Measurements from ENCODE around the gene LZTS2. TPM values are rescaled to one million over a fixed set of nuclear protein-coding genes. Genes with fewer than 3 reads are reported as not detected.

Gene LZTS2
- total and polyA plus RNA-seq, 2 of the 8 experiments (the other 6 are each of a cell fraction or from before 2014, with no cell fraction given) = 75.7 to 99.5 TPM

DNA sequence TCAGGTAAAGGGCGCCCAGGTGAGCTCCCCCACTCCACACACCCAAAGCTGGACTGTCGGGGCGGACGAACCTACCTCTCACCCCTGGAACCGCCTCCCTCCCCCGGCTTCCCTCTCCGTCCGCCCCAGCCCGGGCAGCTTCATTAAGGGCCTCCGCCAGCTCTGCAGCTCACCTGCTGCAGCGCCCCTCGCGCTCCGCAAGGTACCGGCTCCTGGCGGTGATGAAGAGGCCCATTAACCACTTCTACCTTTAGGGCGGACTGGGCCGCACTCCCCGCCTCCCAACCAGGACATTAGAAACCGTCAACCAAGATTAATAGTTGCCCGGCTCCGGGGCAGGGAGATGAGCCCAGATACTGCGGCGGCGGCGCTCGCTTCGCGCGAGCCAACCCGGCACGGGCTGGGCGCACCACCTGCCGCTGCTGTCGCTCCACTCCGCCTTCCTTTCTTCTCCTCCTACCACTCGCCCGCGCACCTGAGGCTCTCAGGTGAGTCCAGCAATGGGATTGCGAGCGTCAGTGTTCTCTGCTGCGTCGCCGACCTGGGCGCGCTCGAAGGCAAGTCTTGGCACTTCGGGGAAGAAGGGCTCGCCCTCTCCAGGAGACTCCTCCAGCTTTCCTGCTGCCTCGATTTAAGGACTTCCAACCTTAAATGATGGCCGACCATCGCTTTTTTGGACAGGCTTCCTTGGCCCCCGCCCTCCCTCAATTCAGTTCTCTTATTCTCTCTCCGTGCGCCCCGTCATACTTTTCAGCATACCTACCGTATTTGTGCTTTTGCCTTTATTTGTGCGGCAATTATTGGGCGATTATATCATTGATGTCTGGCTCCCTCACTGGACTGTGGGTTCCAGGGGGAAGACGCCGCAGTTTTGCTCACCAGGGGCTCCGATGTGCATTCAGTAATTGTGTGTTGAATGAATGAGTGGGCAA is 48.6 kb downstream of the LZTS2 start (continued):
- TF ChIP-seq, protein P1, sequence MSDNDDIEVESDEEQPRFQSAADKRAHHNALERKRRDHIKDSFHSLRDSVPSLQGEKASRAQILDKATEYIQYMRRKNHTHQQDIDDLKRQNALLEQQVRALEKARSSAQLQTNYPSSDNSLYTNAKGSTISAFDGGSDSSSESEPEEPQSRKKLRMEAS (IDR thresholded peaks at IDR 0.05) = peak; percentile 33; the same call in 1 of the 2 replicates
- peak; percentile 20 for TF ChIP-seq ASH2L (IDR thresholded peaks at IDR 0.05; ENCODE audit: low read length)
- no peak for TF ChIP-seq POLR2AphosphoS5 (IDR thresholded peaks at IDR 0.05; ENCODE audit: low read depth, low read length)
- TF ChIP-seq BCL11A (IDR thresholded peaks at IDR 0.05; ENCODE audit: low read depth in 2 of 2, low read length in 2 of 2) = no peak
- TF ChIP-seq CREB1 (IDR thresholded peaks at IDR 0.05) = 0 out of 2 replicates have a peak, but pooled peaks have one; percentile 6
- TF ChIP-seq EZH2 (IDR thresholded peaks at IDR 0.05; ENCODE audit: low read depth, low read length, severe bottlenecking) = peak; percentile 83
- TF ChIP-seq HDAC6 (IDR thresholded peaks at IDR 0.05; ENCODE audit: low read depth, low read length) = no peak
